WTC11 (cell line): ENCODE results near the gene EDDM3A.

Experiments
- CREB1 ChIP-seq: sonication (generic); formaldehyde crosslinking; IDR thresholded peaks from 2 replicates; pipeline ENCODE4 v1.8.0; 2023; ENCODE audit warnings: mild to moderate bottlenecking, missing genetic modification reagents
- CREM ChIP-seq: sonication (generic); formaldehyde crosslinking; IDR thresholded peaks from 2 replicates; pipeline ENCODE4 v1.8.1; 2022; ENCODE audit warnings: mild to moderate bottlenecking, missing genetic modification reagents, moderate library complexity
- TF ChIP-seq, protein P1 (sequence below): sonication (generic); formaldehyde crosslinking; IDR thresholded peaks from 2 replicates; pipeline ENCODE4 v1.8.0; 2022; ENCODE audit warnings: mild to moderate bottlenecking, missing genetic modification reagents

DNA sequence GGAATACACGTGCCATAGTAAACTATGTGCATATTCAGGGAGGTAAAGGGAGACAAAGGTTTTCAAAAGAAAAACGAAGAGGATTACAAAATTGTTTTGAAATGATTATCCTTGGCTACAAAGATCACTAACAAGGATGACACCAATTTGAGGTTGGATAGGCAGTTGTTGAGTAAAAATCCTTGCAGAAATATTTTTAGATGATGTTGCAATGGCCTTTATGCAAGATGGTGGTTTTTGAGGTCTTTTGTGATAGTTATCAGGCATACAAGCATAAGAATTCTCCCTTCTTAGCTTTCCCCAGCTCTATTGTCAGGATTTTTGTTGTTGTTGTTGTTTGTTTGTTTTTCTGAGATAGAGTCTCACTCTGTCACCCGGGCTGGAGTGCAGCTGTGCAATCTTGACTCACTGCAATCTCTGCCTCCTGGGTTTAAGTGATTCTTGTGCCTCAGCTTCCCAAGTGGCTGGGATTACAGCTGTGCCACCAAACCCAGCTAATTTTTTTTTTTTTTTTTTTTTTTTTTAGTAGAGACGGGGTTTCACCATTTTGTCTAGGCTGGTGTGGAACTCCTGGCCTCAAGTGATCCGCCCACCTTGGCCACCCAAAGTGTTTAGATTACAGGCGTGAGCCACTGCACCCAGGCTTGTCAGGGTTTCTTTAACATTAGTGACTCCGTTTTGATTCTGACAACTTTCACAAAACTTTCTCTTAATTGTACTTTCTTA, 49.1 kb downstream of the EDDM3A start:
- TF ChIP-seq, protein P1, sequence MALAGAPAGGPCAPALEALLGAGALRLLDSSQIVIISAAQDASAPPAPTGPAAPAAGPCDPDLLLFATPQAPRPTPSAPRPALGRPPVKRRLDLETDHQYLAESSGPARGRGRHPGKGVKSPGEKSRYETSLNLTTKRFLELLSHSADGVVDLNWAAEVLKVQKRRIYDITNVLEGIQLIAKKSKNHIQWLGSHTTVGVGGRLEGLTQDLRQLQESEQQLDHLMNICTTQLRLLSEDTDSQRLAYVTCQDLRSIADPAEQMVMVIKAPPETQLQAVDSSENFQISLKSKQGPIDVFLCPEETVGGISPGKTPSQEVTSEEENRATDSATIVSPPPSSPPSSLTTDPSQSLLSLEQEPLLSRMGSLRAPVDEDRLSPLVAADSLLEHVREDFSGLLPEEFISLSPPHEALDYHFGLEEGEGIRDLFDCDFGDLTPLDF, result no peak
- no peak for TF ChIP-seq CREM
- no peak for TF ChIP-seq CREB1 (CRISPR knock-in tag)
